Spleen (tissue), 7 donors: ENCODE results near the gene CACNA1C.

Experiments used
- CTCF ChIP-seq, 11 experiments: fragments of 200-600 bp in 7 of 11; fragments of 450-650 bp in 4 of 11; sonication (generic) in 4 of 11; IDR thresholded peaks in 8 of 11; conservative IDR thresholded peaks in 3 of 11; 1 replicate in 7 of 11; 2 replicates in 4 of 11; pipeline versions ENCODE4 v1.4.0 to v1.8.0; 2016 to 2021; ENCODE audit warnings: antibody characterized with exemption in 11 of 11, inconsistent platforms in 4 of 11, mild to moderate bottlenecking in 1 of 11
- POLR2A ChIP-seq, 3 donors: fragments of 450-650 bp; IDR thresholded peaks; one replicate each; pipeline ENCODE4 v1.5.1; 2017; ENCODE audit warnings: antibody characterized with exemption in 3 of 3, mild to moderate bottlenecking in 1 of 3
- POLR2AphosphoS5 ChIP-seq, 3 donors: sonication (generic); formaldehyde crosslinking; IDR thresholded peaks; one replicate each; pipeline ENCODE4 v1.5.1; 2017; ENCODE audit warnings: antibody characterized with exemption in 3 of 3
- donor health status: DM: no; HTN: no; CAD: no; lungs with moderate emphysema.
- donor health status: DM: no; HTN: no; CAD: no.
- donor health status: DM: no; HTN: no; CAD: no.

- TF ChIP-seq CTCF (IDR thresholded peaks at IDR 0.05 in 8 of 11, conservative IDR thresholded peaks at IDR 0.05 in 3 of 11) (no peak), POLR2AphosphoS5 (IDR thresholded peaks at IDR 0.05) (no peak), POLR2A (IDR thresholded peaks at IDR 0.05) (no peak)
Measured at GRCh38 chr12:2161473-2161872, 108.7 kb downstream of the CACNA1C start.
